HEK293 (cell line): ENCODE measurements around the gene RPL22.
A peak's percentile ranks its signal among the peaks of the same experiment; 100 is the strongest.

Experiments
- CTCF ChIP-seq: fragments of 450-650 bp; formaldehyde crosslinking; IDR thresholded peaks from 2 replicates; pipeline ENCODE4 v1.5.1; 2016; ENCODE audit warnings: missing biosample characterization, missing genetic modification characterization
- GLIS2 ChIP-seq: fragments of 450-650 bp; formaldehyde crosslinking; IDR thresholded peaks from 2 replicates; pipeline ENCODE4 v1.5.1; 2016; ENCODE audit warnings: missing biosample characterization, missing genetic modification characterization
- HIC1 ChIP-seq: fragments of 450-650 bp; formaldehyde crosslinking; IDR thresholded peaks from 2 replicates; pipeline ENCODE4 v1.5.1; 2016; ENCODE audit warnings: missing biosample characterization, missing genetic modification characterization
- KLF10 ChIP-seq: fragments of 450-650 bp; IDR thresholded peaks from 2 replicates; pipeline ENCODE4 v1.5.1; 2018; ENCODE audit warnings: missing biosample characterization, mild to moderate bottlenecking, missing genetic modification characterization
- KLF9 ChIP-seq: fragments of 450-650 bp; formaldehyde crosslinking; IDR thresholded peaks from 2 replicates; pipeline ENCODE4 v1.5.1; 2016; ENCODE audit warnings: missing biosample characterization, missing genetic modification characterization, low read depth
- PRDM1 ChIP-seq: fragments of 450-650 bp; formaldehyde crosslinking; IDR thresholded peaks from 2 replicates; pipeline ENCODE4; 2016; ENCODE audit warnings: missing biosample characterization, missing genetic modification characterization
- PRDM2 ChIP-seq: fragments of 450-650 bp; formaldehyde crosslinking; IDR thresholded peaks from 2 replicates; pipeline ENCODE4 v1.5.1; 2016; ENCODE audit warnings: missing biosample characterization, missing genetic modification characterization, borderline replicate concordance
- PRDM4 ChIP-seq: fragments of 450-650 bp; formaldehyde crosslinking; IDR thresholded peaks from 2 replicates; pipeline ENCODE4 v1.5.1; 2017; ENCODE audit warnings: missing biosample characterization, missing genetic modification characterization
- SETDB1 ChIP-seq: IDR thresholded peaks from one replicate; pipeline ENCODE4 v1.6.1; 2017; ENCODE audit warnings: mild to moderate bottlenecking, low read length, moderate library complexity, mixed read lengths; ENCODE audit not compliant: insufficient read length
- SP2 ChIP-seq: fragments of 450-650 bp; formaldehyde crosslinking; IDR thresholded peaks from 2 replicates; pipeline ENCODE4 v1.5.1; 2016; ENCODE audit warnings: missing biosample characterization, missing genetic modification characterization
- SP7 ChIP-seq: fragments of 450-650 bp; formaldehyde crosslinking; IDR thresholded peaks from 2 replicates; pipeline ENCODE4 v1.5.1; 2016; ENCODE audit warnings: missing biosample characterization, missing genetic modification characterization
- TCF7L2 ChIP-seq: IDR thresholded peaks from 2 replicates; pipeline ENCODE4 v1.6.1; 2011; ENCODE audit warnings: low read depth, mild to moderate bottlenecking, inconsistent platforms, low read length, moderate library complexity, borderline replicate concordance
- ZEB2 ChIP-seq: fragments of 450-650 bp; formaldehyde crosslinking; IDR thresholded peaks from 2 replicates; pipeline ENCODE4 v1.5.1; 2016; ENCODE audit warnings: missing biosample characterization, missing genetic modification characterization
- ZIC2 ChIP-seq: fragments of 450-650 bp; formaldehyde crosslinking; IDR thresholded peaks from 2 replicates; pipeline ENCODE4 v1.5.1; 2016; ENCODE audit warnings: missing biosample characterization, missing genetic modification characterization
- ZNF10 ChIP-seq: fragments of 450-650 bp; formaldehyde crosslinking; IDR thresholded peaks from 2 replicates; pipeline ENCODE4 v1.5.1; 2017; ENCODE audit warnings: missing biosample characterization, missing genetic modification characterization
- ZNF239 ChIP-seq: fragments of 450-650 bp; formaldehyde crosslinking; IDR thresholded peaks from 2 replicates; pipeline ENCODE4 v1.5.1; 2016; ENCODE audit warnings: missing biosample characterization, missing genetic modification characterization
- ZNF341 ChIP-seq: fragments of 450-650 bp; formaldehyde crosslinking; IDR thresholded peaks from 2 replicates; pipeline ENCODE4; 2016; ENCODE audit warnings: low read depth, missing biosample characterization, missing genetic modification characterization
- ZNF416 ChIP-seq: fragments of 450-650 bp; formaldehyde crosslinking; IDR thresholded peaks from 2 replicates; pipeline ENCODE4 v1.5.1; 2016; ENCODE audit warnings: missing biosample characterization, missing genetic modification characterization
- ZNF596 ChIP-seq: fragments of 450-650 bp; IDR thresholded peaks from 2 replicates; pipeline ENCODE4 v1.5.0; 2018; ENCODE audit warnings: missing biosample characterization, mild to moderate bottlenecking, missing genetic modification characterization, moderate library complexity
- ZNF639 ChIP-seq: fragments of 450-650 bp; formaldehyde crosslinking; IDR thresholded peaks from 2 replicates; pipeline ENCODE4 v1.5.1; 2016; ENCODE audit warnings: missing biosample characterization, missing genetic modification characterization
- ZNF658 ChIP-seq: fragments of 450-650 bp; formaldehyde crosslinking; IDR thresholded peaks from 2 replicates; pipeline ENCODE4; 2016; ENCODE audit warnings: missing biosample characterization, missing genetic modification characterization
- ZSCAN18 ChIP-seq: fragments of 450-650 bp; formaldehyde crosslinking; IDR thresholded peaks from 2 replicates; pipeline ENCODE4 v1.5.1; 2016; ENCODE audit warnings: missing biosample characterization, missing genetic modification characterization
- TF ChIP-seq, protein P1 (sequence below): fragments of 450-650 bp; formaldehyde crosslinking; IDR thresholded peaks from 2 replicates; pipeline ENCODE4 v1.5.1; 2017; ENCODE audit warnings: missing biosample characterization, missing genetic modification characterization

The RPL22 gene

DNA sequence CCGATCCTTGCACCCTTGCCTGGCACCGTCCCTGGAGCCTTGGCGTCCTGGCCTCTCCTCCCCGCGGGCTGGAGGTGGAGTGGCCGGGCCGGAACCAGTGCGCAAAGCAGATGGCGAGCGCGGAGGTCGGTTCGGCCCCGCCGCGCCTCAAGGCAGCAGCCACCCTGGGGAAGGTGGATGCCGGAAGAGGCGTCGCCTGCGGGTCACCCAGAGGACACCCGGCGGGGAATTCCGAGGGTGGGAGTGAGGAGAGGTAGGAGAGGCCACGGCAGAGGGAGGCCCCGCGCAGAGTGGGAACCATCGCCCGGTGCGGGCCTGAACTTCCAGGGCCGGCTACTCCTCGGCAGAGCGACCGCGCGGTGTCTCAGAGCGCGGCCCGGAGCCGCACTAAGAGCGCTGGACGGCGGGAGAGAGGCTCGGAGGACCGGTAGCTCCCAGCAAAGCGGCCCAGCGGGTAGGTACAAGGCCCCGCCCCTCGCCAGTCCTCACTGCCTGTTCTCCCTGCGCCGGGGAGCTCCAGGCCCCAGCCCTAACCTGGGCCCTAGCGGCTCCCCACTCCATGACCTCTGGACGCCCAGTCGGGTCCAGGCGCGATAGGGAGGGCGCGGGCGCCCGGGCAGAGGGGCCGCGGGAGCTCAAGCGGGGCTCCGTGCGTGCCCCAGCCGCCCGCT lies 6.6 kb upstream of the RPL22 start, which contains the start of gene RNF207 (continued):
- TF ChIP-seq PRDM4 (tag by site-specific recombination) = no peak
- TF ChIP-seq ZEB2 (tag by site-specific recombination) = peak; percentile 84
- no peak; the same call in 1 of the 2 replicates for TF ChIP-seq HIC1 (tag by site-specific recombination)
- TF ChIP-seq PRDM1 (tag by site-specific recombination) = no peak
- peak; percentile 92 for TF ChIP-seq GLIS2
- no peak for TF ChIP-seq TCF7L2
- no peak for TF ChIP-seq ZNF416 (tag by site-specific recombination)
- TF ChIP-seq SP7 (tag by site-specific recombination) = no peak; the same call in none of the 2 replicates
- TF ChIP-seq, protein P1, sequence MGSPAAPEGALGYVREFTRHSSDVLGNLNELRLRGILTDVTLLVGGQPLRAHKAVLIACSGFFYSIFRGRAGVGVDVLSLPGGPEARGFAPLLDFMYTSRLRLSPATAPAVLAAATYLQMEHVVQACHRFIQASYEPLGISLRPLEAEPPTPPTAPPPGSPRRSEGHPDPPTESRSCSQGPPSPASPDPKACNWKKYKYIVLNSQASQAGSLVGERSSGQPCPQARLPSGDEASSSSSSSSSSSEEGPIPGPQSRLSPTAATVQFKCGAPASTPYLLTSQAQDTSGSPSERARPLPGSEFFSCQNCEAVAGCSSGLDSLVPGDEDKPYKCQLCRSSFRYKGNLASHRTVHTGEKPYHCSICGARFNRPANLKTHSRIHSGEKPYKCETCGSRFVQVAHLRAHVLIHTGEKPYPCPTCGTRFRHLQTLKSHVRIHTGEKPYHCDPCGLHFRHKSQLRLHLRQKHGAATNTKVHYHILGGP (tag by site-specific recombination) = no peak
- no peak for TF ChIP-seq ZNF658 (tag by site-specific recombination)
- TF ChIP-seq ZNF639 (tag by site-specific recombination) = peak; percentile 24; the same call in 1 of the 2 replicates
- no peak for TF ChIP-seq PRDM2 (tag by site-specific recombination)
- TF ChIP-seq ZNF341 (tag by site-specific recombination) = peak; percentile 51
- no peak for TF ChIP-seq ZNF596 (tag by site-specific recombination)
- TF ChIP-seq SETDB1 = no peak
- no peak for TF ChIP-seq ZSCAN18
- TF ChIP-seq CTCF (tag by site-specific recombination) = no peak
- TF ChIP-seq ZIC2 (tag by site-specific recombination) = peak; percentile 75
- TF ChIP-seq KLF10 = peak; percentile 77
- no peak for TF ChIP-seq ZNF239 (tag by site-specific recombination)
- TF ChIP-seq KLF9 (tag by site-specific recombination) = peak; percentile 78
- no peak for TF ChIP-seq ZNF10 (tag by site-specific recombination)
- TF ChIP-seq SP2 (tag by site-specific recombination) = peak; percentile 86
